Measurements from ENCODE around the gene SHMT2. TPM values are rescaled to one million over a fixed set of nuclear protein-coding genes. Genes with fewer than 3 reads are reported as not detected.
"Not testable (repeated sequence)": the region's sequence is repeated elsewhere in the genome, so short reads cannot be mapped to it uniquely, and the experiment has no call there.

The SHMT2 gene
- polyA plus RNA-seq, 2 donors = 19.8 to 69.5 TPM

DNA sequence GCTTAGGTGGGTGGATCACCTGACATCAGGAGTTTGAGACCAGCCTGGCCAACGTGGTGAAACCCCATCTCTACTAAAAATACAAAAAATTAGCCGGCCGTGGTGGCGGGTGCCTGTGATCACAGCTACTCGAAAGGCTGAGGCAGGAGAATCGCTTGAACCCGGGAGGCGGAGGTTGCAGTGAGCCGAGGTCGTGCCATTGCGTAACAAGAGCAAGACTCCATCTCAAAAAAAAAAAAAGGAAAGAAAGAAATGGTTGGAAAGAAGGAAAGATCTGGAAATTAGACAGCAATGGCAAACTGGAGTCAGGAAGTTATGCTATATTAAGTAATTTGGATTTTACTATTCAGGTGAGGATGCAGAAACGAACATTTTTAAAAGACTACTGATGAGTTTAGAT is 52.6 kb downstream of the SHMT2 start:
- H3K9me3 ChIP-seq (ENCODE audit: control insufficient read depth in 2 of 2, insufficient read depth in 1 of 2, low read depth in 1 of 2, low read length in 1 of 2); H3K27ac ChIP-seq (ENCODE audit: low read depth in 2 of 2, low read length in 1 of 2); H3K27me3 ChIP-seq (ENCODE audit: control insufficient read depth in 1 of 2, insufficient read depth in 2 of 2, low read length in 2 of 2); H3K4me3 ChIP-seq (ENCODE audit: low read depth in 1 of 2, low read length in 2 of 2); H3K4me1 ChIP-seq (ENCODE audit: control insufficient read depth in 2 of 2, insufficient read depth in 2 of 2, low read length in 1 of 2): not testable (repeated sequence)
- WGBS, 2 donors = 89 to 93% methylated on average over 12 of the region's 12 CpGs
- peaks cover 8 to 11% of the 10 kb centered on the region in 2 donors for H3K36me3 ChIP-seq (ENCODE audit: control insufficient read depth in 2 of 2, insufficient read depth in 2 of 2, low read length in 1 of 2)

Other genes starting within 250 kb of the SHMT2 start
- 1 to 10 TPM; 1.2 to 1.4 TPM for gene ZBTB39, start 223.2 kb upstream of the SHMT2 start, polyA plus RNA-seq
- gene TAC3, start 213.2 kb upstream of the SHMT2 start, polyA plus RNA-seq = under 1 TPM in 1 of 2 donors, not detected in 1; 0.16 TPM
- under 1 TPM; 0.12 to 0.31 TPM for gene MYO1A, start 179.6 kb upstream of the SHMT2 start, polyA plus RNA-seq
- gene NEMP1, start 150.9 kb upstream of the SHMT2 start, polyA plus RNA-seq = 1 to 10 TPM; 3.0 TPM
- 10 to 100 TPM; 11.6 to 19.3 TPM for gene NAB2, start 140.6 kb upstream of the SHMT2 start, polyA plus RNA-seq
- 100 to 1,000 TPM; 101 to 145 TPM for gene STAT6, start 118.3 kb upstream of the SHMT2 start, polyA plus RNA-seq
- gene LRP1, start 101.2 kb upstream of the SHMT2 start, polyA plus RNA-seq = 10 to 100 TPM; 29.6 to 47.6 TPM
- gene LRP1-AS, start 82.1 kb upstream of the SHMT2 start, polyA plus RNA-seq = not detected
- 1 to 10 TPM in 1 of 2 donors, under 1 TPM in 1; 0.73 to 1.3 TPM for gene NXPH4, start 12.9 kb upstream of the SHMT2 start, polyA plus RNA-seq
- 1 to 10 TPM in 1 of 2 donors, under 1 TPM in 1; 0.96 to 1.4 TPM for gene STAC3, start 21.5 kb downstream of the SHMT2 start, polyA plus RNA-seq
- gene R3HDM2, start 201.3 kb downstream of the SHMT2 start, polyA plus RNA-seq = 10 to 100 TPM; 10.4 to 12.4 TPM
- under 1 TPM in 1 of 2 donors, not detected in 1; 0.01 TPM for gene INHBC, start 205.1 kb downstream of the SHMT2 start, polyA plus RNA-seq
- gene INHBE, start 225.6 kb downstream of the SHMT2 start, polyA plus RNA-seq = under 1 TPM in 1 of 2 donors, not detected in 1; 0.01 TPM
- under 1 TPM; 0.16 to 0.28 TPM for gene GLI1, start 230.1 kb downstream of the SHMT2 start, polyA plus RNA-seq